ENCODE measurements around the gene AUTS2.

- no peak for TF ChIP-seq POLR2A (IDR thresholded peaks at IDR 0.05; ENCODE audit: low read depth, low read length)
- TF ChIP-seq POLR2AphosphoS5 (IDR thresholded peaks at IDR 0.05; ENCODE audit: low read depth, low read length): no peak
- TF ChIP-seq SPI1 (IDR thresholded peaks at IDR 0.05; ENCODE audit: low read depth, low read length): no peak
- no peak for TF ChIP-seq TAF1 (IDR thresholded peaks at IDR 0.05; ENCODE audit: low read depth, low read length)
These were observed 908.2 kb downstream of the AUTS2 start for GRCh38 chr7:70506434-70506833.

Measured in GM12891 (cell line).